Cardiac fibroblast (primary cell): Measurements from ENCODE around the gene ESYT2.
A peak's percentile ranks its signal among the peaks of the same experiment; 100 is the strongest.

ENCODE experiments used
- DNase-seq, 2 donors: peaks; one replicate each; pipeline versions ENCODE4 v3.0.0 to v3.0.0-alpha.2; 2010; ENCODE audit warnings: low read depth in 2 of 2
- H3K4me3 ChIP-seq, 2 donors: replicated peaks in 1 of 2; 1 replicate in 1 of 2; 2 replicates in 1 of 2; pipeline ENCODE4 v1.5.1; 2011; ENCODE audit warnings: low read depth in 2 of 2, low read length in 2 of 2, mild to moderate bottlenecking in 2 of 2, moderate library complexity in 1 of 2
- CTCF ChIP-seq: IDR thresholded peaks from one replicate; pipeline ENCODE4 v1.5.1; 2011; ENCODE audit warnings: low read depth, mild to moderate bottlenecking, low read length, inconsistent platforms

Gene ESYT2

GRCh38 chr7:158763454-158764033, 65.8 kb downstream of the ESYT2 start:
- H3K4me3 ChIP-seq = no peak overlapping the region
- TF ChIP-seq CTCF = no peak

GRCh38 chr7:158761945-158762344, 67.4 kb downstream of the ESYT2 start:
- H3K4me3 ChIP-seq = no peak overlapping the region
- DNase-seq = no peak
- no peak for TF ChIP-seq CTCF

More at GRCh38 chr7:158763454-158764033, 65.8 kb downstream of the ESYT2 start:
- DNase-seq = no peak

GRCh38 chr7:158760936-158761335, 68.4 kb downstream of the ESYT2 start:
- no peak overlapping the region for H3K4me3 ChIP-seq
- DNase-seq = no peak
- TF ChIP-seq CTCF = peak; percentile 8

- no peak overlapping the region for H3K4me3 ChIP-seq
- TF ChIP-seq CTCF = no peak
- no peak for DNase-seq
Observed at GRCh38 chr7:158760445-158760764, 68.9 kb downstream of the ESYT2 start.

- no peak for TF ChIP-seq CTCF
- no peak overlapping the region for H3K4me3 ChIP-seq
- DNase-seq = no peak
Observed at GRCh38 chr7:158759749-158760444, 69.4 kb downstream of the ESYT2 start.

- no peak overlapping the region for H3K4me3 ChIP-seq
- no peak for DNase-seq
- no peak for TF ChIP-seq CTCF
Observed at GRCh38 chr7:158759245-158759614, 70.1 kb downstream of the ESYT2 start.

- no peak overlapping the region for H3K4me3 ChIP-seq
- no peak for DNase-seq
- TF ChIP-seq CTCF = no peak
Observed at GRCh38 chr7:158758586-158759244, 70.6 kb downstream of the ESYT2 start.
